Pancreas (tissue), 10 donors: ENCODE data around the gene ESRRA. TPM values are rescaled to one million over a fixed set of nuclear protein-coding genes. Genes with fewer than 3 reads are reported as not detected.

Experiments
- ATAC-seq, 4 donors: fragments of 200-7000 bp; cut with Tn5 transposase; one replicate each; pipeline versions ENCODE4 v1.8.0 to v1.9.1; 2020; ENCODE audit warnings: mild to moderate bottlenecking in 4 of 4, moderate library complexity in 4 of 4
- DNase-seq, 6 donors: peaks; one replicate each; pipeline ENCODE4 v3.0.0-alpha.2; 2020
- FAIRE-seq: peaks from 2 replicates; lab custom pipeline; 2012; peaks lifted over from hg19 to GRCh38; lab: Jason Lieb, UNC
- H3K27ac ChIP-seq, 4 donors: fragments of 200-600 bp; sonication (generic); 1 replicate in 3 of 4; 2 replicates in 1 of 4; pipeline versions ENCODE4 v1.5.0 to v1.8.0; 2020
- H3K27me3 ChIP-seq, 4 donors: fragments of 200-600 bp; one replicate each; pipeline ENCODE4 v1.8.0; 2021
- H3K36me3 ChIP-seq, 3 donors: fragments of 200-600 bp; sonication (generic) in 1 of 3; one replicate each; pipeline versions ENCODE4 v1.5.0 to v1.8.0; 2020 to 2021
- H3K4me1 ChIP-seq, 3 donors: fragments of 200-600 bp; one replicate each; pipeline ENCODE4 v1.8.0; 2021
- H3K4me3 ChIP-seq, 4 donors: fragments of 200-600 bp; sonication (generic) in 2 of 4; one replicate each; pipeline versions ENCODE4 v1.5.0 to v1.8.0; 2020 to 2021
- H3K9me3 ChIP-seq, 4 donors: fragments of 200-600 bp; one replicate each; pipeline ENCODE4 v1.8.0; 2021
- WGBS, 2 donors: extraction: QIAGEN DNeasy Blood & Tissue Kit; methylation state at CpG; one replicate each; pipeline ENCODE4 v1.1.7; 2013; 5-methylcytosine and 5-hydroxymethylcytosine counted together
- intact Hi-C, 3 donors: fragments of 100-400 bp; cut with DNase I; formaldehyde crosslinking; loops; one replicate each; pipeline versions ENCODE4 v1.11.1 to v1.14.2; 2022
- polyA plus RNA-seq, 2 donors: library from polyadenylated mRNA; stranded (reverse); fragments of 200-250 nt; gene quantifications; one replicate each; pipeline ENCODE4 v1.2.3, GENCODE V29; 2013
- total RNA-seq, 6 donors: library from RNA; stranded (reverse); fragmentation: NEBNext Ultra II Directional in 4 of 6; extraction: Animal tissue kit (Norgen Biotek cat#: 25700) in 4 of 6; gene quantifications; one replicate each; pipeline versions ENCODE4 v1.2.1 to v1.2.4, GENCODE V29; 2021 to 2023
- TF ChIP-seq, protein P1 (sequence below), 4 donors: fragments of 200-600 bp; sonication (generic) in 3 of 4; IDR thresholded peaks; one replicate each; pipeline versions ENCODE4 v1.5.0 to v1.8.0; 2021; ENCODE audit warnings: antibody characterized with exemption in 4 of 4
- donor health status: healthy with polysubstance abuse.
- donor health status: DM: no; HTN: no; CAD: no; lungs with moderate emphysema.
- donor health status: DM: no; HTN: no; CAD: no.
- donor health status: control.
- donor health status: control.
- donor health status: Bipolar disorder and iron deficiency.
- donor health status: DM: yes; HTN: yes; CAD: no.
- donor health status: DM: no; HTN: no; CAD: no.
- donor health status: DM: no; HTN: no; CAD: no.
- donor health status: DM: yes; HTN: yes; CAD: no.

Gene ESRRA
- total and polyA plus RNA-seq, 8 donors: 28.0 to 62.3 (median 42.2) TPM

DNA sequence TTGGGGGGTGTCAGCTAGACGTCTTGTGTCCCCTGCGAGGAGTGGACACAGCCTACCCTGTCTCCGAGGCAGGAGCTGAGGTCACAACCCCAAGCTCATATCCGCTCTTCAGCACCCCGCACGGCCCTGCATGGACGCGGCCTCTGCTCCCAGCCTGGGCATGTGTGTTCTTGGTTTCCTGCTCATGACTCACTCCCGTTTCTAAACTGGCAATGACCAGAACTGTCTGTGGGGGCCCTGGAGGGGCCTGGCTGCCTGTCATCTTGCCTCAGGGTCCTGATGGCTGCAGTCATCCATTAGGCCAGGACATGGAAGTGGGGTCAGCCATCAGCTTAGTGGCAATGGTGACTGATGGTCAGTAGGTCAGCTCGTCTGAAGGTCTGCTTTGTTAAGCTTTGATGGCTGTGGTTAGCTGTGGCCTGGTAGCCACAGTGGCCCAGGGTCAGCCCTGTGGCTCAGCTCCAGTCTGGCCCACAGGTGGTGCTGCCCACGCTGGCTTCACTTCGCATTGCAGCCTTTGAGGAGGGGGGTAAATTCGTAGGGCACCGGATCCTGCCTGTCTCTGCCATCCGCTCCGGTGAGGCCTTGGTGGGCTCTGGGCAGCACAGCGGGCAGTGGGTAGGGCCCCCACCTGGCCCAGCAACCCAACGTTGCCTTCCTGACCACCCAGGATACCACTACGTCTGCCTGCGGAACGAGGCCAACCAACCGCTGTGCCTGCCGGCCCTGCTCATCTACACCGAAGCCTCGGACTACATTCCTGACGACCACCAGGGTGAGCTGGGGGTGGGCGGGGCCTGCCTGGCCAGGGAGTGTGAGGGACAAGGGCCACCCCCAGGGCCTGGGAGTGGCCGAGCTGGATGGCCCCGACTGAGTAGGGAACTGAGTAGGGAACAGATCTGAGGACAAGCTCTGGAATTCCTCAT lies 42.0 kb upstream of the ESRRA start:
- H3K27me3 ChIP-seq: no peaks in the 10 kb centered on the region
- DNase-seq: peak in 3 of 6 donors; percentile 44 to 74 (median 45)
- no peak overlapping the region for H3K4me3 ChIP-seq
- FAIRE-seq: no peak
- TF ChIP-seq, protein P1, sequence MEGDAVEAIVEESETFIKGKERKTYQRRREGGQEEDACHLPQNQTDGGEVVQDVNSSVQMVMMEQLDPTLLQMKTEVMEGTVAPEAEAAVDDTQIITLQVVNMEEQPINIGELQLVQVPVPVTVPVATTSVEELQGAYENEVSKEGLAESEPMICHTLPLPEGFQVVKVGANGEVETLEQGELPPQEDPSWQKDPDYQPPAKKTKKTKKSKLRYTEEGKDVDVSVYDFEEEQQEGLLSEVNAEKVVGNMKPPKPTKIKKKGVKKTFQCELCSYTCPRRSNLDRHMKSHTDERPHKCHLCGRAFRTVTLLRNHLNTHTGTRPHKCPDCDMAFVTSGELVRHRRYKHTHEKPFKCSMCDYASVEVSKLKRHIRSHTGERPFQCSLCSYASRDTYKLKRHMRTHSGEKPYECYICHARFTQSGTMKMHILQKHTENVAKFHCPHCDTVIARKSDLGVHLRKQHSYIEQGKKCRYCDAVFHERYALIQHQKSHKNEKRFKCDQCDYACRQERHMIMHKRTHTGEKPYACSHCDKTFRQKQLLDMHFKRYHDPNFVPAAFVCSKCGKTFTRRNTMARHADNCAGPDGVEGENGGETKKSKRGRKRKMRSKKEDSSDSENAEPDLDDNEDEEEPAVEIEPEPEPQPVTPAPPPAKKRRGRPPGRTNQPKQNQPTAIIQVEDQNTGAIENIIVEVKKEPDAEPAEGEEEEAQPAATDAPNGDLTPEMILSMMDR (IDR thresholded peaks at IDR 0.05): no peak
- H3K4me1 ChIP-seq: peaks cover 0 to 5% (median 0%) of the 10 kb centered on the region in 3 donors
- no peak overlapping the region for H3K27ac ChIP-seq
- peaks cover 0 to 8% (median 0%) of the 10 kb centered on the region in 3 donors for H3K36me3 ChIP-seq
- WGBS, 2 donors: 86 to 88% methylated on average over 29 of the region's 29 CpGs
- no peaks in the 10 kb centered on the region for H3K9me3 ChIP-seq
- intact Hi-C loops: loop anchor here in 1 of 3 donors (5.0 kb wide), 1 partner anchor 56 kb away; the partner anchor contains the start of gene FERMT3
- ATAC-seq: no peak

- no peak for ATAC-seq
- H3K4me3 ChIP-seq: no peak overlapping the region
- intact Hi-C loops: loop anchor here in 1 of 3 donors (5.0 kb wide), 1 partner anchor 57 kb away; the partner anchor contains the start of gene FERMT3
- peaks cover 0 to 12% (median 5%) of the 10 kb centered on the region in 3 donors for H3K4me1 ChIP-seq
- H3K27ac ChIP-seq: no peak overlapping the region
- peaks cover 0 to 2% (median 0%) of the 10 kb centered on the region in 3 donors for H3K36me3 ChIP-seq
- no peaks in the 10 kb centered on the region for H3K9me3 ChIP-seq
- DNase-seq: no peak
- TF ChIP-seq, protein P1 (IDR thresholded peaks at IDR 0.05): no peak
- H3K27me3 ChIP-seq: no peaks in the 10 kb centered on the region
- no peak for FAIRE-seq
- WGBS, 2 donors: 95 to 96% methylated on average over 8 of the region's 8 CpGs
Measured at GRCh38 chr11:64263947-64264317, 41.4 kb upstream of the ESRRA start.

- Histone ChIP-seq H3K27me3 (no peaks in the 10 kb centered on the region), H3K4me1 (peaks cover 0 to 12% (median 5%) of the 10 kb centered on the region in 3 donors), H3K36me3 (no peaks in the 10 kb centered on the region), H3K9me3 (no peaks in the 10 kb centered on the region), H3K4me3 (no peak overlapping the region), H3K27ac (no peak overlapping the region)
- TF ChIP-seq, protein P1 (IDR thresholded peaks at IDR 0.05): no peak
- no peak for ATAC-seq
- intact Hi-C loops: loop anchor here in 1 of 3 donors (5.0 kb wide), 1 partner anchor 57 kb away; the partner anchor contains the start of gene FERMT3
- 88 to 96% methylated on average over 10 of the region's 10 CpGs for WGBS, 2 donors
- DNase-seq: peak in 1 of 6 donors; percentile 62
- FAIRE-seq: no peak
Measured at GRCh38 chr11:64264371-64264852, 40.9 kb upstream of the ESRRA start.

- 92 to 93% methylated on average over 35 of the region's 35 CpGs for WGBS, 2 donors
- intact Hi-C loops: no loop called here
- Histone ChIP-seq H3K4me1 (peaks cover 0 to 12% (median 5%) of the 10 kb centered on the region in 3 donors), H3K9me3 (no peaks in the 10 kb centered on the region), H3K27me3 (no peaks in the 10 kb centered on the region), H3K4me3 (no peak overlapping the region), H3K27ac (no peak overlapping the region), H3K36me3 (no peaks in the 10 kb centered on the region)
- TF ChIP-seq, protein P1 (IDR thresholded peaks at IDR 0.05): no peak
- no peak for FAIRE-seq
- ATAC-seq: no peak
- peak in 3 of 6 donors; percentile 54 to 75 (median 58) for DNase-seq
Measured at GRCh38 chr11:64265176-64266160, 39.9 kb upstream of the ESRRA start.
